HG03342 (cell line): ENCODE measurements around the gene AFAP1L1.

Experiments
- ATAC-seq: cut with Tn5 transposase; IDR thresholded peaks from one replicate; pipeline ENCODE4 v1.9.1; 2021; ENCODE audit warnings: mild to moderate bottlenecking, moderate library complexity; ENCODE audit not compliant: unreplicated experiment

Gene AFAP1L1

DNA sequence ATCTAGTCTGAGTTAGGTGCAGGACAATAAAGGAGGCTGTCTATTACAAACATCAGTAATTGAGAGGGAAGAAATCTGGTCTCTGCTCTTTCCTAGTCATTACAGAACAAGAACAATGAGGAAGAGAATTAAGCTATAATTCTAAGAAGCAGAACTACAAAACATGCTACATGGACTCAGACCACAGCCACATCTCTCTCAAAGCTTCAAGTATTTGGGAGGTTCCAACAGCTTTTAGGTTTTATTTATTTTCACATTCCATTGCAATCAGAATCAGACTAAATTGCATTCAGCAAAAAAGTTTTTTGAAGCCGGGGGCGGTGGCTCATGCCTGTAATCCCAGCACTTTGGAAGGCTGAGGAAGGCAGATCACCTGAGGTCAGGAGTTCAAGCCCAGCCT is 72.5 kb downstream of the AFAP1L1 start:
- ATAC-seq, result no peak

DNA sequence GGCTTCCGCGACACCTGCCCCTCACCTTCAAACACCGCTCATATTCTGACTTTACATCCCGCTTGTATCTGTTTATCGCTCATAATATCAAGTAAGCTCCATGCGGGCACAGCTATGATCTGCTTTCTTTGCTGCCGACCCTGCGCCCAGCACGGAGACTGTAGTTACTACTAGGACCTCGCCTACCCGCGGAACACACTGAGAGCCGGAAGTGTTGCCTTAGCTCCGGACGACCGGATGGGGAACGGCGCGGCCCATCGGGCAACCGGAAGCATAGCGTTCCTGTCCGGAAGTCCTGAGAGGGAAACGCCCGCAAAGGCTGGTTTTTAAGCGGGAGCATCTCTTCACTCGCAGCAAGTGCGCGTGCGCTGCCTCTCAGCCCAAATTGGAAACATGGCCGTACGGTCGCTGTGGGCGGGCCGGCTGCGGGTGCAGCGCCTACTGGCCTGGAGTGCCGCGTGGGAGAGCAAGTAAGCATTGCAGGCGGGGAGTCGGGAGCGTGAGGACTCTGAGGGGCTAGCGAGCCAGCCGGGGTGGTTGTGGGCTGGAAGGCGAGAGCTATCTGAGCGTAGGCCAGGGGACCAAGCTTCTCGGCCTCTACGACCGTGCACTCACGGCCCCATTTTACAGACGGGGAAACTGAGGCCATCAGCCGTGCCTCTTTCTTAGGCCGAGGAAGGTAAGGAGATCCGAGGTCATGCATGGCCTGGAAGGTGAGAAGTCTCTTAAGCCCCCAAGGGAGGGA is 73.7 kb downstream of the AFAP1L1 start, which contains the start of gene GRPEL2:
GRPEL2 (plus strand) TSS at position 353 of the 745 bp plus-strand sequence; CDS start at position 394, 41 bp downstream.
- ATAC-seq, result peak; percentile 97

DNA sequence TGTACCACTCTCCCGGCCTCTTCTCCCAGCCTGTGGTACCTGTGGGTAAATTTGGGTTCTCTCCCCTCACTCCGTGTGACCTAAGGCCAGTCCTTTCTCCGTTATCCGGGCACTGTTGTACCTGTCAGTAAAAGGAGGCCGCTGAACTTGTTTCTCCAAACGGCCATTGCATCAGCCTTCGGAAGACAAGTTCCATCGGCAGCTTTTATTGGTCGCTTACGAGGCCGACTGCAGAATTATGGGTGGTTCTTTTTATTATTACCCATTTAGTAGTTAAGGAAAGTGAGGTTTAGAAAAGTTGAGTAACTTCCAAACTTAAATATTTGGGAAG is 74.2 kb downstream of the AFAP1L1 start:
- no peak for ATAC-seq

DNA sequence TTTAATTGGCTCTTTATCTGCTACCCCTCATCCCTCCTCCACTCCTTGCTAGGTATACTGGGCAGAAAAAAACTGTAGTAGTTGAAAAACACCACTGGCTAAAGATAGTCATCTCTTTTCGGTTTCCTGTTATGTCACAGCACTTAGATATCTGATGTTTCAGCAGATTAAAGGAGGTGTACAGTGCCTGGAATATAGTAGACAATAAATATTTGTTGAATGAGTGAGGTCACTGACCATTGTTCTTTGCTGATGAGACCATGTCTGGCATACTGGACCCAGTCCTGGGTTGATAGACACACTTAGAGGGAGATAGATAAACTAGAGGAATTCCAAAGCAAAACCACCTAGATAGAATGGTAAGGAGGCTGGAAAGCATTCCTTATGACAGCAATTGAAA is 76.9 kb downstream of the AFAP1L1 start:
- no peak for ATAC-seq

DNA sequence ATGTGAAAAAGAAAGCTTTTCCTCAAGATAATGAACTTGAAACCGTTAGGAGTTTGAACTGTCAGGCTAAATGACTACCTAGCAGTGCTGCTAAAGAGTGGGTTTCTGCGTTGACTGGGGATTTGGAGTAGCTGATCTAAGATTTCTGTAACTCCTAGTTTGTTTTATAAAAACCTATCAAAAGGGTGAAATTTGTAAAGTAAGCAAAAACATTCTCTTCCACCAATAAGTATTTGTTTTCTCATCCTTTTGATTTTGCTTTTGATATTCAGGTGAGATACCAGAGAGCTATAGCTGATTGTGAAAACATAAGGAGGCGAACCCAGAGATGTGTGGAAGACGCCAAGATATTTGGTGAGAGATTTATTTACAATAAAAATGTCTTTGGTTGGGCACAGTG is 77.7 kb downstream of the AFAP1L1 start:
- ATAC-seq, result no peak

DNA sequence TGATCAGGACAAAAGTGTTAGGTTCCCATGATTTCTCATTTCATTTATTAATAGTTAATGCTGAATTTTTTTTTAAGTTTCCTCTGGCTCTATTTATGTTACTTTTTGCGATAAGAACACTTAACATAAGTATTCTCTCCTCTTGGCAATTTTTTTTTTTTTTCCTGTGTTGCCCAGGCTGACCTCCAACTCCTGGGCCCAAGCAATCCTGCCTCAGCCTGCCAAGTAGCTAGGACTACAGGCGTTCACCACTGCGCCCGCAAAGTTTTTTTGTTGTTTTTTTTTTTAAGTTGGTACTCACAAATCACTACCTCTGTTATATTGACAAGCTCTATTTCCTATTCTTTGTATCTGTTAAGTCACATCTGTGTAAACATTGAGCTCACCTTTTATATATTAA is 80.5 kb downstream of the AFAP1L1 start:
- ATAC-seq, result no peak

DNA sequence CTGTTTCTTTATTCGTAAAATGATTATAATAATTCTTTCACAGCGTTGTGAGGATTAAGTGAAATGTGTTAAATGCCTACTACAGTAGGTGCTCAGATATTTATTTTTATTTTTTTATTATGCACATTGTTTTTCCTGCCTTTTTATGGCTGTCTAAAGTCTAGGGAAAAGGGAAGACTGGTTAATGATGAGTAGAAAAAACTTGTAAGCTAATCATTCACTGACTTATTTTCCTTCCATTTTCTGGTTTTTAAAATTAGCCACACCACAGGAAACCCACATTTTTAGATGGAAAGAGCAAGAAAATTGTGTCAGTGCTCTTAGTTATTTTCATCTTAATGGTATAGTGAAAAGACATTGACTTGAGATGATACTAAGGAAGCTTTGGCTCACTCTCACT is 82.3 kb downstream of the AFAP1L1 start:
- ATAC-seq, result no peak

DNA sequence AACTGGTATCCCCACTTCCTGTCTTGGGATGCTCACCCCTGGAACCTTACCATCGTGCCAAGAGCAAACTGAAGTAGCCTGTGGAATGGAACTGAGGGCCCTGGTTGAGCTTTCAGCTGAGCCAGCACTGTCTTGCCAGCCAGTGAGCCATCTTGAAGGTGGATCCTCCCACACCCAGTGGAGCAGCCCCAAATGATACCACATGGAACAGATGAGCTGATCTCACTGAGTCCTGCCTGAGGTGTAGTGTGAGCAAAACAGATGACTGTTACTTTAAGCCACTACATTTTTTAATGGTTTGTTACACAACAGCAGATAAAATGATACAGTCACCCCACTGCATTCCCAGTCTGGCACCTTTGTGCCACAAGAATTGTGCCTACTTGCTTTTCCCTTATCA is 84.0 kb downstream of the AFAP1L1 start:
- no peak for ATAC-seq

DNA sequence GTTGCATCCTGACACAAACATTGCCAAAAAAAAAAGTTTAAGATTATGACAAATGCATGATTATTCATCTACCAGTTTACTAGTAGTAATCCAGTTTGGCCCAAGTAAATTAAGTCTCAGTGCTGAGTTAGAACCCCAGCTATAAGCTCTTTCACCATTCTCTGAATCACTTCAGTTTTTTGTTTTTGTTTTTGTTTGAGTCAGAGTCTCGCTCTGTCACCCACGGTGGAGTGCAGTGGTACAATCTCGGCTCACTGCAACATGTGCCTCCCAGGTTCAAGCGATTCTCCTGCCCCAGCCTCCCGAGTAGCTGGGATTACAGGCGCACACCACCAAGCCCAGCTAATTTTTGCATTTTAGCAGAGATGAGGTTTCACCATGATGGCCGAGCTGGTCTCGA is 84.7 kb downstream of the AFAP1L1 start:
- ATAC-seq, result no peak

DNA sequence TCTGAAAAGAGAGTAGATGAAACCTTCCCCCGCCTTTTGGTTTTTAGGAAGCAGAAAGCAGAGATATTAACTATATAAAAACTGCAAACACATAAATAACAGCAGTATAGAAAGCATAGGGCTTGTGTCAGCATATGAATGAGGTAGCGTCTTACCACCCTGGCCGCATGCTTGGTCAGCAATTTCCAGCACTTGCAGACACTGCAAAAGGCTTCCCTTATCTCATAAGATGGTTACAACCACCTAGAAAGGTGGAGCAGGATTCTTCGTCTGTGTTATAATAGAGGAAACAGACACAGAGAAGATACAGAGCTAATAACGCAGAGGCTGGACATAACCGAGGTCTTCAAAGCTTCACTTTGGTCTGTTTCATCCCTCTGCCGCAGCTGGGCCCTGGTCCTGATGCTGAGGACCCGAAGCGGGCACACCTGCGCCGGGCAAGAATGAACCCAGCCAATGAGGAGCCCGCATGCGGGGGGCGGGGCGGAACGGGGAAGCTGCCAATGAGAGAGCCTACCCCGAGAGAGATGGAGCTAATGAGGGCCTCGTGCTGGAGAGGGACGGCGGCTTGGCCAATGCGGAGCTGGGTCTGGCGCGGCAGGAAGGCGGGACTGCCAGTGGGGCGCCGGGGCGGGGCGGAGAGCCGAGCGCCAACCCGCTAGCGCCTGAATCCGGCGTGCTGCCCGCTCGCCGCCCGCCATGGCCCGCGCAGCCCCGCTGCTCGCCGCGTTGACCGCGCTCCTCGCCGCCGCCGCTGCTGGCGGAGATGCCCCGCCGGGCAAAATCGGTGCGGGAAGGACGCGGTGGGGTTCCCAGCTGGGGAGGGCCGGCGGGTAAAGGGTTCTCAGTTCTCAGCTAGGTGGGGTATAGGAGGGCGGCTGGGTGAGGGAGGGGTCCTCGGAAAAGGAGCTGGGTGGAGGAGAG is 86.0 kb downstream of the AFAP1L1 start, which contains the start of gene PCYOX1L:
PCYOX1L (plus strand) TSS at position 677 of the 924 bp plus-strand sequence; CDS start at position 700, 23 bp downstream.
- ATAC-seq, result peak; percentile 100

DNA sequence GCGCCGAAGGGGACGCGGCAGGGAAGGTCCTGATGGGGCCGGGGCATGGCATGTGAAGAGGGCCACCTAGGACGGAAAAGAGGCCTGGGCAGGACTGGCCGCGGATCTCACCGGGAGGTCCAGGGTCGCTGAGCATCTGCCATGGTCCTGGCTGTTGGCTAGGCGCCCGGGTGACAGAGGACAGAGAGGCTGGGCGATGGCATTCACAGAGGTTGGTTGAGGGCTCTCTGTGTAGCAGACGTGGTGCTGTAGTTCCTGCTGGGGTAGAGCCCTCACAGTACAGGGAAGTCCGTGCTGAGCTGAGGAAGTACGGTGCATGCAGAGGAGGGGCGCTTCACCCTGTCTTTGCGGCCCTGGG is 86.6 kb downstream of the AFAP1L1 start:
- ATAC-seq, result no peak

DNA sequence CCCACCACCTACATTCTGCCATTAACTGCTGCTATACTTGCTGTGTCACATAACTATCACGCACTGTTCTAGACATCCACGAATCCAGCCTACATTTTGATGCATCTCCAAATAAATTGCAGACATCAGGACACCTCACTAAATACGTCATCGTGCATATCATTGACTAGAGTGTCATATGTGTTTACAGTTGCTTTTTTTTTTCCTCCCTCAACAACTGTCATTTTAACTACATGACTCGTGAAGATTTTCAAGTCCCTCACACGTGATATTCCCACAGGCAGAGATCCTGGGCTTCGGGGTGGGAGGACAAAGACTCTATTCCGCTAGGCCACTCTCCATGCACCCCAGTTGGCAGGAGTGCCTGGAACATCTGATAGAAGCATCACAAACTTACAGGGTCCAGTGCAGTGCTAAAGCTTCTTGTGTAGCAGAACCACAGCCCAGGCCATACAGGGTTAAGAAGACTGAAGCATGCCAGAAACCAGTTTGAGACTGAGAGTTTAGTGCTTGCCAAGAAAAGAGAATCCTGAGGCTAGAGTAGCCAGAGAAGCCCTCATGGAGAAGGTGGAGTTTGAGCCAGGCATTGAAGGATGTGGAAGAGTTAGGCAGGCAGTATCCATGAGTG is 87.3 kb downstream of the AFAP1L1 start:
- ATAC-seq, result no peak

DNA sequence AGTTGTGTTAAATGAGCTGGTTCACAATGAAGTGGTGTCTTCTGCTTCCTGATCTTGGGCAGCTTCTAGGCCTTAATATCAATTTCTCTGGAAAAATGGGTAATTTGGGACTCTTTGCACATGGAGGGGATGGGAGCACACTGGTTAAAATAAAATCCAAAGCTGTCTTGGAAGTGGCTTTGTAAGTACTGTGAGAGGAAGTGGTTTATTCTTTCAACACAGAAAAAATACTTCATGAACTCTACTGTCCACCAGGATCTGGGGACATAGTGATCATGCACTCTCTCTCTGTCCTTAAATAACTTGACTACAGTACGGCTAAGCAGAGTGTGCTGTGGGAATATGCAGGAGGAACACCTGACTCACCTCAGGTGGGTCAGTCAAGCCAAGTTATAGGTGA is 88.6 kb downstream of the AFAP1L1 start:
- no peak for ATAC-seq

DNA sequence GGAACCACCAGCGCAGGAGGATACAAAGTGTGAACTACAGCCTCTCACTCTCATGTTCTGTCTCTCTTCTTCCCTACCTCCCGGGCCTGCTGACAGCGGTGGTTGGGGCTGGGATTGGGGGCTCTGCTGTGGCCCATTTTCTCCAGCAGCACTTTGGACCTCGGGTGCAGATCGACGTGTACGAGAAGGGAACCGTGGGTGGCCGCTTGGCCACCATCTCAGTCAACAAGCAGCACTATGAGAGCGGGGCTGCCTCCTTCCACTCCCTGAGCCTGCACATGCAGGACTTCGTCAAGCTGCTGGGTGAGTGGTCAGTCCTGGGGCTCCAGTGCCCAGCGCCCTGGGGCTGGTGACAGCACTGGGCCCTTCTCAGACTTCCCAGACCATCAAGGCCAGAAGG is 90.9 kb downstream of the AFAP1L1 start:
- no peak for ATAC-seq

DNA sequence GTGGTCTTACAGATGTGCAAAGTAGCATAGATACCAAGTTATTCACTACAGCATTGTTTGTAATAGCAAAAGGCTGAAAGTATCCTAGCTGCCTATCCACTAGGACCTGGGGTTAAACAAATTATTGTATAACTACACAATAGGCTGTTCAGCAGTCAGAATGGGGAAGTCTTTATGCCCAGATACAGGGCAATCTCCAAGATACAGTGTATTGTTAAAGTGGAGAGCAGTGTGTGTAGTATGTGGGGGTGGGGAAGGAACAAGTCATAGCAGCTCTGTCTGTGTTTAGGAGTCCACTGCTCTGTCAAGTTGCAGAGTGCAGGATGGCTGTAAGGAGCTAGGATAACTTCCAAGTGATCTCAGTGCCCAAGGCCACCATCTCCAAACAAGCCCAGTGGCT is 91.7 kb downstream of the AFAP1L1 start:
- no peak for ATAC-seq

DNA sequence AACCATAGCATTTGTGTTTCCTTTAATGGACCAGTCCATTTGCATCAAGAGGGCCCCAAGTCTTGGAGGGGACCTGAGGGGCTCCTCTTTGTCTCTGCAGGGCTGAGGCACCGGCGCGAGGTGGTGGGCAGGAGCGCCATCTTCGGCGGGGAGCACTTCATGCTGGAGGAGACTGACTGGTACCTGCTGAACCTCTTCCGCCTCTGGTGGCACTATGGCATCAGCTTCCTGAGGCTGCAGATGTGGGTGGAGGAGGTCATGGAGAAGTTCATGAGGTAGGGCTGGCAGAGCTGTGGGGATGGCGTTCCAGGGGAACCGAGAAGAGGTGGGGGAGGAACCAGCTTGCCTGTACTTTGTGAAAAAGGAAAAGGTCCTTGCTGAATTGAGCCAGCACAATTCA is 92.3 kb downstream of the AFAP1L1 start:
- ATAC-seq, result no peak

DNA sequence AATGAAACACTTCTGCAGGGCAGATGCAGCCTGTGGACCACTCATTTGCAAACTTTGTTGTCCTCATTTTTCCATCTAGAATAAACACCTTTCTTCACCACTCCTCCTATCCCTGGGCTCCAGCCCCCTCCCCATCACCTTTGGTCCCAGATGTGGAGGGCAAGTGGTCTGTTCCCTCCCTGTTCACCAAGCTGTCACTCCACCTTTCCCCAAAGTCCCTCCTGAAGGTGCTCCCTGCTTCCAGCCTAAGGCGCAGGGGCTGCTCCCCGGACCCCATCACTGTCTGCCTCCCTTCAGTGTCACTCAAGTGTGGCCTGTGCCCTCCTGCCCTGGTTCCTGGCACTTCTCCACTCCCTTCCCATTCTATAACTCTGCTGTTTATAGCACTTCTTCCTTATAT is 93.1 kb downstream of the AFAP1L1 start:
- ATAC-seq, result no peak

DNA sequence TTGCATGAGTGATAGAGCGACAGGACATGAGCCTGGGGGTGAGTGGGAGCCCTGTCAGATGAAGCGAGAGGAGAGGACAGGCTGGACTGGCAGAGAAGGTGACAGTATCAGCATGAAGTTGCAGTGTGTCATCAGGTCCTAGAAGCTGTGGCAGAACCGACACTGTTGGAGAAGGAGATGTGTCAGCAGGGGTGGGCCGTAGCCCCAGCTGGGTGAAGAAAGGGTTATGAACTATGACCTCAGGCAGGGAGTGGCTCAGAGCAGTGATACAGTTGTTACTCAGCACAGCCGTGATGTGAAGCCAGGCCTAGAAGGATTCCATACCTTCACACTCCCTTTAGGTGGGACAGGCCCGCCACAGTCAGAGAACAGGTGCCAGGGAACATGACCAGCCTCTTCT is 93.8 kb downstream of the AFAP1L1 start:
- no peak for ATAC-seq

DNA sequence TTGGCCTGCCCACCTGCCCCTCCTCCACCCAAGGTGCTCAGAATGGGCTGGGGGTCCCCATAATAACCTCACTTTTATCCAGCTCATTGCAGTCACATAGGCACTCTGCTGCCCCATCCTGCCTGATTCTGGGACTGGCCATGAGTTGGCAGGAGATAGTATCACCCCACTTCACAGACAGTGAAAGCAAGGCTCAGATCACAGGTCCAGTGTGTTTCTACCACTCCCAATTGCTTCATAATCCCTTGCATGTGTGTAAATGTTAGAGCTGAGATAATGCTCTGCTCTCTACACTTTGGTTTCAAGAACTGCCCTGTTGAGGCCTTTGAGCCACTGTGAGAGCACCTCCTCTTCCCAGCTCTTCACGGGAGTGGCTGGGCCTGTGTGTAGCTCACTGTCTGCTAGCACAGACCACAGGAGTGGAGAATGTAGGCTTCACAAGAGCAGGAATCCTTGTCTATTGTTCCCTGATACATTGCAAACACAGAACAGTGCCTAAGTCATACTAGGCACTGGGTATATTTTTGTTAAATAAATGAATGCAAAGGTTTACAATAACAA is 94.6 kb downstream of the AFAP1L1 start:
- no peak for ATAC-seq

DNA sequence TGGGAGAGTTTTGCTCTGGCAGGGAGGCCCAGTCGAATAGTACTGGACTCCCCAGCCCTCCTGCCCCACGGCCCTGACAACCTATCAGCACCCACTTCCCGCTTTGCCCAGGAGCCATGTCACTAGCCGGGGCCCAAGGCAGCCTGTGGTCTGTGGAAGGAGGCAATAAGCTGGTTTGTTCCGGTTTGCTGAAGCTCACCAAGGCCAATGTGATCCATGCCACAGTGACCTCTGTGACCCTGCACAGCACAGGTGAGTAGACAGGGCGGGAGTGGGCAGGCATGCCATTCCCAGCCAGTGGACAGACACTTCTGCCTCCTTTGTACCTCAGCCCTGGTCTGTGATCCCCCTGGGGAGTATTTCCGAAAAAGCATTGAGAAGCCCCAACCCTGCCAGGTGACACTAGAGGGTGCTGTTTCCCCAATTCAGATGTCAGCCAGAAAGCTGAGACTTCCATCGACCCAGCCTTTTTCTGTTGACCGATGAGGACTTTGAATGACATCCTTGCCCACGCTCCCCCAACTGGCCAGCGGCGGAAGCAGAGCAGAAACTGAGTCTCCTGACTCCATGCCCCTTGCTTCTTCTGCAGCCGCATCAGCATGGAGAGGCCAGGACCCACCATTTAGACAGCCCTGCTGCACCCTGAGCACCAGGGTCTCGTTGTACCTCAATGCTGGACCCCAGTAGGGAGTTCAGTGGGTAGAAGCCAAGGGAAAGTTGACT is 95.8 kb downstream of the AFAP1L1 start:
- ATAC-seq, result peak; percentile 61
